GM12878 (cell line): ENCODE results near the gene TMEM175. TPM values are rescaled to one million over a fixed set of nuclear protein-coding genes. Genes with fewer than 3 reads are reported as not detected.
A peak's percentile ranks its signal among the peaks of the same experiment; 100 is the strongest.

Source experiments
- ATAC-seq: fragments of 200-7000 bp; cut with Tn5 transposase; 3 replicates; pipeline ENCODE4 v1.9.1; 2020; ENCODE audit warnings: mild to moderate bottlenecking, moderate library complexity
- BruUV-seq: library from RNA; stranded (reverse); fragments of 400-500 nt; replicated peaks from 2 replicates; lab custom pipeline; 2021; lab: Mats Ljungman, UMichigan
- CTCF ChIA-PET: fragments of 300-600 bp; sonication (Branson Sonifier 250); formaldehyde crosslinking; extraction: SDS; loops from one replicate; lab custom pipeline; 2021; ENCODE audit warnings: inconsistent platforms; lab: Yijun Ruan, JAX
- POLR2A ChIA-PET: fragments of 350-600 bp; formaldehyde crosslinking; extraction: SDS; loops from one replicate; lab custom pipeline; 2021; ENCODE audit warnings: inconsistent platforms; lab: Charles Lee
- RAD21 ChIA-PET: fragments of 300-600 bp; sonication (Branson Sonifier 250); formaldehyde crosslinking; loops from one replicate; lab custom pipeline; 2023; ENCODE audit warnings: antibody characterized with exemption; ENCODE audit not compliant: unreplicated experiment; lab: Charles Lee
- SMC1A ChIA-PET: fragments of 300-600 bp; sonication (Branson Sonifier 250); formaldehyde crosslinking; loops from one replicate; lab custom pipeline; 2023; ENCODE audit not compliant: unreplicated experiment, uncharacterized antibody; lab: Charles Lee
- DNase-seq: peaks from one replicate; pipeline ENCODE4 v3.0.0-alpha.2; 2011; ENCODE audit warnings: low read depth, low spot score
- FAIRE-seq: peaks from 3 replicates; lab custom pipeline; 2011; peaks lifted over from hg19 to GRCh38; lab: Jason Lieb, UNC
- H2AFZ ChIP-seq: 2 replicates; pipeline ENCODE4 v1.6.0; 2011; ENCODE audit warnings: low read depth, low read length, control low read depth; ENCODE audit not compliant: control insufficient read depth
- H3K27ac ChIP-seq: 2 replicates; pipeline ENCODE4 v1.5.1; 2011; ENCODE audit warnings: control low read depth; ENCODE audit not compliant: control insufficient read depth, insufficient read depth
- H3K27me3 ChIP-seq, 2 experiments: replicated peaks in 1 of 2; 2 replicates each; pipeline versions ENCODE4 v1.6.0 to v1.6.1; 2011; ENCODE audit warnings: low read length in 1 of 2; ENCODE audit not compliant: control insufficient read depth in 2 of 2, insufficient read depth in 2 of 2
- H3K36me3 ChIP-seq, 2 experiments: 2 replicates each; pipeline ENCODE4 v1.5.1; 2011; ENCODE audit warnings: low read length in 1 of 2; ENCODE audit not compliant: control insufficient read depth in 2 of 2, insufficient read depth in 2 of 2
- H3K4me1 ChIP-seq: 2 replicates; pipeline ENCODE4 v1.6.1; 2011; ENCODE audit warnings: mild to moderate bottlenecking, low read length, moderate library complexity, mixed read lengths; ENCODE audit not compliant: control insufficient read depth, insufficient read depth
- H3K4me2 ChIP-seq: 2 replicates; pipeline ENCODE4 v1.6.0; 2011; ENCODE audit warnings: control low read depth; ENCODE audit not compliant: control insufficient read depth, insufficient read depth
- H3K4me3 ChIP-seq: fragments of 200-600 bp; sonication (generic); 2 replicates; pipeline ENCODE4 v1.5.1; 2016
- H3K79me2 ChIP-seq: 2 replicates; pipeline ENCODE4 v1.6.0; 2011; ENCODE audit warnings: low read length; ENCODE audit not compliant: control insufficient read depth, insufficient read depth
- H3K9ac ChIP-seq: 2 replicates; pipeline ENCODE4 v1.8.0; 2011; ENCODE audit warnings: low read length, control low read depth, mixed read lengths; ENCODE audit not compliant: control insufficient read depth, insufficient read depth
- H3K9me3 ChIP-seq: replicated peaks from 3 replicates; pipeline ENCODE4 v1.5.1; 2011; ENCODE audit warnings: mild to moderate bottlenecking, low read length; ENCODE audit not compliant: control insufficient read depth, insufficient read depth
- H4K20me1 ChIP-seq: 2 replicates; pipeline ENCODE4 v1.6.0; 2011; ENCODE audit not compliant: control insufficient read depth, insufficient read depth
- BACH1 ChIP-seq: fragments of 450-650 bp; IDR thresholded peaks from 2 replicates; pipeline ENCODE4 v1.6.1; 2017; ENCODE audit warnings: mild to moderate bottlenecking, borderline replicate concordance
- CHD1 ChIP-seq: IDR thresholded peaks from 2 replicates; pipeline ENCODE4 v1.6.1; 2012; ENCODE audit warnings: low read depth, low read length, improper control_type of control experiment
- DPF2 ChIP-seq: fragments of 450-650 bp; IDR thresholded peaks from 2 replicates; pipeline ENCODE4 v1.6.1; 2017; ENCODE audit warnings: mild to moderate bottlenecking
- EP300 ChIP-seq, 2 experiments: fragments of 150-350 bp in 1 of 2; IDR thresholded peaks; 2 replicates each; pipeline ENCODE4 v1.6.1; 2011 to 2012; ENCODE audit warnings: low read depth in 2 of 2, low read length in 2 of 2, borderline replicate concordance in 1 of 2, improper control_type of control experiment in 1 of 2, inconsistent platforms in 1 of 2; ENCODE audit not compliant: control insufficient read depth in 1 of 2
- ETV6 ChIP-seq, 2 experiments: fragments of 450-650 bp in 1 of 2; IDR thresholded peaks in 1 of 2; conservative IDR thresholded peaks in 1 of 2; 2 replicates each; pipeline ENCODE4 v1.6.1; 2014; ENCODE audit warnings: antibody characterized with exemption in 1 of 2, borderline replicate concordance in 1 of 2, low read depth in 1 of 2, mild to moderate bottlenecking in 1 of 2, moderate library complexity in 1 of 2
- HDGF ChIP-seq: fragments of 450-650 bp; IDR thresholded peaks from 2 replicates; pipeline ENCODE4 v1.6.1; 2016; ENCODE audit warnings: antibody characterized with exemption
- IKZF2 ChIP-seq, 2 experiments: fragments of 450-650 bp; IDR thresholded peaks; 2 replicates each; pipeline ENCODE4 v1.6.1; 2017; ENCODE audit warnings: mild to moderate bottlenecking in 2 of 2, moderate library complexity in 2 of 2
- MLLT1 ChIP-seq: fragments of 450-650 bp; IDR thresholded peaks from 2 replicates; pipeline ENCODE4 v1.6.1; 2016; ENCODE audit warnings: mild to moderate bottlenecking
- NFIC ChIP-seq: IDR thresholded peaks from 2 replicates; pipeline ENCODE4 v1.6.1; 2012; ENCODE audit warnings: low read depth, mild to moderate bottlenecking, inconsistent platforms, low read length, moderate library complexity
- NFYB ChIP-seq: IDR thresholded peaks from 2 replicates; pipeline ENCODE4 v1.6.1; 2011; ENCODE audit warnings: low read depth, mild to moderate bottlenecking, low read length, improper control_type of control experiment, moderate library complexity; ENCODE audit not compliant: insufficient read depth
- PML ChIP-seq: IDR thresholded peaks from 2 replicates; pipeline ENCODE4 v1.6.1; 2012; ENCODE audit warnings: low read length, inconsistent platforms
- RAD51 ChIP-seq: fragments of 450-650 bp; IDR thresholded peaks from 2 replicates; pipeline ENCODE4 v1.6.1; 2016; ENCODE audit warnings: moderate library complexity, mild to moderate bottlenecking, inconsistent platforms
- RBBP5 ChIP-seq: fragments of 200-600 bp; sonication (generic); conservative IDR thresholded peaks from 2 replicates; pipeline ENCODE4 v1.6.1; 2016
- SMAD5 ChIP-seq: IDR thresholded peaks from 2 replicates; pipeline ENCODE4 v1.6.1; 2016; ENCODE audit warnings: antibody characterized with exemption, low read depth
- SPI1 ChIP-seq: IDR thresholded peaks from 2 replicates; pipeline ENCODE4 v1.6.1; 2011; ENCODE audit warnings: low read depth, mild to moderate bottlenecking, low read length, moderate library complexity, borderline replicate concordance; ENCODE audit not compliant: insufficient read depth
- SREBF2 ChIP-seq: IDR thresholded peaks from 2 replicates; pipeline ENCODE4 v1.6.1; 2012; ENCODE audit warnings: mild to moderate bottlenecking, low read length
- STAT3 ChIP-seq: IDR thresholded peaks from 2 replicates; pipeline ENCODE4 v1.6.1; 2011; ENCODE audit warnings: low read depth, low read length, improper control_type of control experiment
- ZSCAN29 ChIP-seq: fragments of 450-650 bp; IDR thresholded peaks from 2 replicates; pipeline ENCODE4 v1.6.1; 2017; ENCODE audit warnings: mild to moderate bottlenecking, moderate library complexity
- WGBS: methylation state at CpG from one replicate; pipeline ENCODE4 v1.1.6; 2016; ENCODE audit warnings: low lambda C conversion rate; ENCODE audit not compliant: insufficient replicate concordance, insufficient coverage; ENCODE audit errors: missing lambda C conversion rate; 5-methylcytosine and 5-hydroxymethylcytosine counted together
- in situ Hi-C: fragments of 300-500 bp; cut with MboI; formaldehyde crosslinking; loops from 9 replicates; pipeline ENCODE4 v1.14.3; 2018; ENCODE audit warnings: mixed read lengths
- intact Hi-C: fragments of 100-400 bp; cut with micrococcal nuclease; formaldehyde crosslinking; loops from one replicate; pipeline ENCODE4 v1.14.2; 2022; ENCODE audit not compliant: unreplicated experiment
- polyA plus RNA-seq, 11 experiments: library from polyadenylated mRNA; depleted of rRNA in 4 of 11; unstranded in 6 of 11; stranded (reverse) in 5 of 11; fragments of >200 nt; fragmentation: Nextera tagmentation in 4 of 11; fragmentation: Illumina TruSeq in 1 of 11; extraction: Ambion mirVana in 4 of 11; extraction: Trizol in 1 of 11; gene quantifications; 1 replicate in 1 of 11; 2 replicates in 10 of 11; pipeline versions ENCODE4 v1.2.1 to v1.2.3, GENCODE V29; 2011 to 2016; ENCODE audit warnings: inconsistent platforms in 2 of 11, missing spikeins in 2 of 11, low read depth in 1 of 11
- total RNA-seq, 4 experiments: library from RNA; depleted of rRNA in 3 of 4; stranded (reverse); fragments of >200 nt in 3 of 4; fragmentation: Illumina TruSeq in 1 of 4; extraction: Trizol in 1 of 4; gene quantifications; 2 replicates each; pipeline versions ENCODE4 v1.2.1 to v1.2.3, GENCODE V29; 2013 to 2021
- TF ChIP-seq, protein P1 (sequence below): IDR thresholded peaks from 2 replicates; pipeline ENCODE4 v1.6.1; 2012; ENCODE audit warnings: low read depth, low read length, improper control_type of control experiment

TMEM175 gene
- total and polyA plus RNA-seq, 10 of the 15 experiments (the other 5 are each of a cell fraction or from before 2014, with no cell fraction given): 0.11 to 39.5 (median 22.3) TPM

- intact Hi-C loops: loop anchor here (5.0 kb wide), 2 partner anchors 140 to 425 kb away; partner anchors contain the start of gene UVSSA
- Histone ChIP-seq H3K36me3 (peaks cover 2 to 4% of the 10 kb centered on the region in 2 experiments; a peak in 3 of 4 replicates), H3K9me3 (peaks cover 9% of the 10 kb centered on the region; the same call in 2 of the 3 replicates), H3K79me2 (peaks cover 82% of the 10 kb centered on the region), H3K27me3 (no peaks in the 10 kb centered on the region), H3K27ac (peak overlapping the region; percentile 79), H3K4me1 (peaks cover 39% of the 10 kb centered on the region), H4K20me1 (peaks cover 3% of the 10 kb centered on the region; the same call in 1 of the 2 replicates), H2AFZ (no peak overlapping the region), H3K9ac (peak overlapping the region; percentile 47; the same call in 1 of the 2 replicates), H3K4me2 (peak overlapping the region; percentile 61), H3K4me3 (peak overlapping the region; percentile 51)
- ATAC-seq: peak; percentile 56
- CTCF ChIA-PET: interaction anchor here (0.7 to 2.2 kb wide), 6 partner anchors 10 to 677 kb away, joined by 3 to 5 read pairs (median 4); partner anchors contain the start of genes GAK, IDUA and TMEM175
- POLR2A ChIA-PET: interaction anchor here (0.6 to 2.1 kb wide), 7 partner anchors 9 to 417 kb away, joined by 4 to 15 read pairs (median 5); partner anchors contain the start of genes GAK and TMEM175
- FAIRE-seq: peak; percentile 66
- BruUV-seq: no TSS peak
- SMC1A ChIA-PET: interaction anchor here (1.0 to 4.1 kb wide), 3 partner anchors 8 to 13 kb away, joined by 3 to 47 read pairs (median 3); no protein-coding TSS in a partner anchor
- peak; percentile 83 for DNase-seq
- 23% methylated on average over 17 of the region's 17 CpGs for WGBS
- RAD21 ChIA-PET: interaction anchor here (0.6 to 2.5 kb wide), 4 partner anchors 10 to 1491 kb away, joined by 3 to 12 read pairs (median 4); partner anchors contain the start of genes GAK and TMEM175
- in situ Hi-C loops: no loop called here
- TF ChIP-seq ETV6 (conservative IDR thresholded peaks at IDR 0.05 in 1 of 2, IDR thresholded peaks at IDR 0.05 in 1 of 2; ENCODE audit: borderline replicate concordance in 1 of 2, low read depth in 1 of 2) (0 out of 4 replicates have a peak, but pooled peaks of 1 of the 2 experiments have one; percentile 27), HDGF (0 out of 2 replicates have a peak, but pooled peaks have one; percentile 13), CHD1 (no peak), RBBP5 (no peak), SMAD5 (no peak), ZSCAN29 (no peak), NFIC (0 out of 2 replicates have a peak, but pooled peaks have one; percentile 15), BACH1 (peak; percentile 57; the same call in 1 of the 2 replicates), STAT3 (no peak), PML (no peak), EP300 (IDR thresholded peaks at IDR 0.05; ENCODE audit: borderline replicate concordance in 1 of 2, control insufficient read depth in 1 of 2, low read depth in 2 of 2, low read length in 2 of 2) (no peak; a peak in 1 of 4 replicates), SPI1 (peak; percentile 49; the same call in 1 of the 2 replicates), RAD51 (no peak), SREBF2 (no peak), NFYB (no peak), IKZF2 (IDR thresholded peaks at IDR 0.05) (0 out of 4 replicates have a peak, but pooled peaks of 1 of the 2 experiments have one; percentile 20), MLLT1 (no peak), DPF2 (no peak)
- TF ChIP-seq, protein P1, sequence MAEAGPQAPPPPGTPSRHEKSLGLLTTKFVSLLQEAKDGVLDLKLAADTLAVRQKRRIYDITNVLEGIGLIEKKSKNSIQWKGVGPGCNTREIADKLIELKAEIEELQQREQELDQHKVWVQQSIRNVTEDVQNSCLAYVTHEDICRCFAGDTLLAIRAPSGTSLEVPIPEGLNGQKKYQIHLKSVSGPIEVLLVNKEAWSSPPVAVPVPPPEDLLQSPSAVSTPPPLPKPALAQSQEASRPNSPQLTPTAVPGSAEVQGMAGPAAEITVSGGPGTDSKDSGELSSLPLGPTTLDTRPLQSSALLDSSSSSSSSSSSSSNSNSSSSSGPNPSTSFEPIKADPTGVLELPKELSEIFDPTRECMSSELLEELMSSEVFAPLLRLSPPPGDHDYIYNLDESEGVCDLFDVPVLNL: no peak
Measured at GRCh38 chr4:921830-922331, 10.4 kb upstream of the TMEM175 start.
